ENCODE results near the gene FCRL1. TPM values are rescaled to one million over a fixed set of nuclear protein-coding genes. Genes with fewer than 3 reads are reported as not detected.
A peak's percentile ranks its signal among the peaks of the same experiment; 100 is the strongest.

The FCRL1 gene
- total and polyA plus RNA-seq, 7 experiments from 2014 or later: 0.18 to 10.7 (median 0.70) TPM; not detected in 1

DNA sequence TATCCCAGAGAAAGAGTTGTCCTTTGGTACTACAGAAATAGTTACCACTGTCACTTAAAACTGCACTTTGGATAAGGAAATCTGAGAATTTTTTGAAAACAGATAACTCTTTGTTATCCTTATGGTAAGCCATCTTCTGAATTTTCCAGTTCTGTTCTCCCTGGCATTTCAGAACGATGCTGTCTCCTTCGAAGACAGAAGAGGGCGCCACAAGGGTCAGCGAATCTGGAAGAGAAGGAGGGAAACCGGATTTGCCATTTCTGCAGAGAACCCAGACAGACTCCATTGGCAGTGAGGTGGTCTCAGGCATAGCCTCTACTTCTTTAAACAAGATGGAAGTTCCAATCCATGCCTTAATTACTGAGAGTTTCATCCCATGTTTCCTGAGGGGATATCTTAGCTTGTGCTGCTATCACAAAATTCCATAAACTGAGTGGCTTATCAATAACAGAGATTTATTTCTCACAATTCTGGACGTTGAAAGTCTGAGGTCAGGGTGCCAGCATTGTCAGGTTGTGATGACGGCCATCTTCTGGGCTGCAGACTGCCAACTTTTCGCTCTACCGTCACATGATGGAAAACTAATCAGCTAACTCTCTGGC, 49.4 kb downstream of the FCRL1 start:
- Mint-ChIP-seq H3K9me3 (peaks cover 0 to 2% (median 0%) of the 10 kb centered on the region in 11 donors), H3K27me3 (peaks cover 0 to 14% (median 3%) of the 10 kb centered on the region in 5 donors), H3K27ac (no peak overlapping the region), H3K4me1 (peaks cover 0 to 5% (median 0%) of the 10 kb centered on the region in 7 donors), H3K4me3 (no peak overlapping the region), H3K36me3 (no peaks in the 10 kb centered on the region)
- ATAC-seq (no peak), DNase-seq (no peak)
- CTCF ChIA-PET: no interaction called here
- H3K27me3 ChIP-seq (ENCODE audit: control insufficient read depth in 2 of 2, insufficient read depth in 2 of 2, low read length in 2 of 2): no peaks in the 10 kb centered on the region
- no peaks in the 10 kb centered on the region for H3K9me3 ChIP-seq (ENCODE audit: control insufficient read depth in 2 of 3, low read length in 3 of 3)
- H3K36me3 ChIP-seq (ENCODE audit: control insufficient read depth in 2 of 3, insufficient read depth in 3 of 3, low read length in 3 of 3): no peaks in the 10 kb centered on the region
- H3K4me1 ChIP-seq (ENCODE audit: control insufficient read depth in 2 of 2, insufficient read depth in 2 of 2, low read length in 2 of 2): peaks cover 0 to 4% of the 10 kb centered on the region in 2 donors
- no peak overlapping the region for H3K27ac ChIP-seq (ENCODE audit: low read depth, low read length)
- no peak overlapping the region for H3K4me3 ChIP-seq (ENCODE audit: low read length)
- intact Hi-C loops (cut with micrococcal nuclease): no loop called here
- POLR2A ChIA-PET: no interaction called here

DNA sequence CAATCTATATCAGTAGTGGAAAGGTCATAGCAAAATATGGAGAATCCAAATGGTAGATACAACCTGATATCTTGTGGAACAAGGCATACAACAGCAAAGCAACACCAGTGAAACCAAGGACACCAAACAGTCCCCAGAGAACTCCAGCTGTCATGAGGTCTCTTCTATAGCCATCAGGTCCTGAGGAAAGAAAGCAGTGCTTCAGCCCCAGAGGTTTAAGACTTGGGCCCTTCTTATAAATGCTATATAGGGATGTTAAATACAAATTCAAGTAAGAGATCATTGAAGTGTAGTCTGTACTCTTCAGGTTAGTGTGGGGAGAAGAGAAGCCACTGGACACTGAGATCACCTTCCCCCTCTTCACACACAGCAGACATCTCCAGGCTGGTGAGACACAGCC, 53.1 kb downstream of the FCRL1 start:
- CTCF ChIA-PET: no interaction called here
- no peak for ATAC-seq
- POLR2A ChIA-PET: no interaction called here

DNA sequence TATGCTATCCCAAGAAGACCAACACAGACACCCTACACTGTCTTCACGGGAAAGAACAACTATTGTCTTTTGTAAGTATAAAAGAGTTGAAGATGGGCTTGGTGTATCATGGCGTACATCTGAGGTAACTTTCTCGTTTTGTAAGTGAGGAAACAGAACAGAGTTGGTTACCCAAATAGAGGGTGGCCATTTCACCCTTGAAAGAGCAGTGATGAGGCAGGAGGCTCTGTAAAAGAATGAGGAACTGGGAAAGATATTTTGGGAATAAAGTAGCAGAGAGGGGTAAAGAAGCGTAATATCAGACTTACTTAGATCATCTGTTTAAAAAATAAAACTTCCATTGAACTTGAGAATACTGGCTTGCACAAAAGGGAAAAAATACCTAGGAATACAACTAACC, 61.9 kb downstream of the FCRL1 start:
- intact Hi-C loops (cut with micrococcal nuclease): no loop called here
- Histone ChIP-seq H3K9me3 (ENCODE audit: control insufficient read depth in 2 of 3, low read length in 3 of 3) (no peaks in the 10 kb centered on the region), H3K4me1 (ENCODE audit: control insufficient read depth in 2 of 2, insufficient read depth in 2 of 2, low read length in 2 of 2) (no peaks in the 10 kb centered on the region), H3K27me3 (ENCODE audit: control insufficient read depth in 2 of 2, insufficient read depth in 2 of 2, low read length in 2 of 2) (no peaks in the 10 kb centered on the region), H3K4me3 (ENCODE audit: low read length) (no peak overlapping the region), H3K36me3 (ENCODE audit: control insufficient read depth in 2 of 3, insufficient read depth in 3 of 3, low read length in 3 of 3) (no peaks in the 10 kb centered on the region), H3K27ac (ENCODE audit: low read depth, low read length) (no peak overlapping the region)
- ATAC-seq (no peak), DNase-seq (no peak)
- Mint-ChIP-seq H3K4me3 (no peak overlapping the region), H3K36me3 (peaks cover 0 to 3% (median 0%) of the 10 kb centered on the region in 5 donors), H3K9me3 (peaks cover 1 to 23% (median 7%) of the 10 kb centered on the region in 11 donors), H3K27me3 (peaks cover 0 to 10% (median 5%) of the 10 kb centered on the region in 5 donors), H3K4me1 (no peaks in the 10 kb centered on the region), H3K27ac (no peak overlapping the region)
- CTCF ChIA-PET: no interaction called here
- POLR2A ChIA-PET: no interaction called here

More for the DNA sequence above, 53.1 kb downstream of the FCRL1 start:
- Mint-ChIP-seq H3K4me3 (no peak overlapping the region), H3K9me3 (peaks cover 0 to 3% (median 0%) of the 10 kb centered on the region in 11 donors), H3K36me3 (no peaks in the 10 kb centered on the region), H3K27me3 (peaks cover 0 to 13% (median 2%) of the 10 kb centered on the region in 5 donors), H3K27ac (no peak overlapping the region), H3K4me1 (peaks cover 0 to 4% (median 0%) of the 10 kb centered on the region in 7 donors)
- H3K4me3 ChIP-seq (ENCODE audit: low read length): no peak overlapping the region
- H3K36me3 ChIP-seq (ENCODE audit: control insufficient read depth in 2 of 3, insufficient read depth in 3 of 3, low read length in 3 of 3): no peaks in the 10 kb centered on the region
- H3K27ac ChIP-seq (ENCODE audit: low read depth, low read length): no peak overlapping the region
- no peak for DNase-seq
- H3K4me1 ChIP-seq (ENCODE audit: control insufficient read depth in 2 of 2, insufficient read depth in 2 of 2, low read length in 2 of 2): peaks cover 0 to 4% of the 10 kb centered on the region in 2 donors
- H3K27me3 ChIP-seq (ENCODE audit: control insufficient read depth in 2 of 2, insufficient read depth in 2 of 2, low read length in 2 of 2): no peaks in the 10 kb centered on the region
- intact Hi-C loops (cut with micrococcal nuclease): no loop called here
- no peaks in the 10 kb centered on the region for H3K9me3 ChIP-seq (ENCODE audit: control insufficient read depth in 2 of 3, low read length in 3 of 3)

DNA sequence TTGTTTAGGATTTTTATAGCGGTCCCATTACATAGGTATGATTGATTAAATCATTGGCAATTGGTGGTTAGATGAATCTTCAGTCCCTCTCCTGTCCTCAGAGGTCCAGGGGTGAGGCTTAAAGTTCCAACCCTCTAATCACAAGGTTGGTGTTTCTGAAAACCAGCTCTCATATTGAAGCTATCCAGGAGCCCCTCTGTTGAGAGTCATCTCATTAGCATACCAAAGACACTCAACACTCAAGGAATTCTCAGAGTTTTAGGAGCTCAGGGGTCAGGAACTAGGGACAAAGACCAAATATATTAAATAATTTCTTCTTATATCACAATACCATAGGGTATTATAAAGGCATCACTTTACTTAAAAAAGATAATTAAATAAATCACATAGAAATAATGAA, 66.3 kb downstream of the FCRL1 start:
- ChIA-PET CTCF (no interaction called here), POLR2A (no interaction called here)
- H3K36me3 Mint-ChIP-seq: no peaks in the 10 kb centered on the region
- no peak overlapping the region for H3K4me3 Mint-ChIP-seq
- H3K4me1 Mint-ChIP-seq: no peaks in the 10 kb centered on the region
- no peaks in the 10 kb centered on the region for H3K36me3 ChIP-seq (ENCODE audit: control insufficient read depth in 2 of 3, insufficient read depth in 3 of 3, low read length in 3 of 3)
- H3K4me1 ChIP-seq (ENCODE audit: control insufficient read depth in 2 of 2, insufficient read depth in 2 of 2, low read length in 2 of 2): no peaks in the 10 kb centered on the region
- no peaks in the 10 kb centered on the region for H3K9me3 ChIP-seq (ENCODE audit: control insufficient read depth in 2 of 3, low read length in 3 of 3)
- ATAC-seq (no peak), DNase-seq (no peak)
- intact Hi-C loops (cut with micrococcal nuclease): no loop called here
- H3K27me3 Mint-ChIP-seq: peaks cover 0 to 23% (median 16%) of the 10 kb centered on the region in 5 donors
- no peak overlapping the region for H3K27ac Mint-ChIP-seq
- no peak overlapping the region for H3K4me3 ChIP-seq (ENCODE audit: low read length)
- no peak overlapping the region for H3K27ac ChIP-seq (ENCODE audit: low read depth, low read length)
- H3K9me3 Mint-ChIP-seq: peaks cover 0 to 8% (median 2%) of the 10 kb centered on the region in 11 donors
- no peaks in the 10 kb centered on the region for H3K27me3 ChIP-seq (ENCODE audit: control insufficient read depth in 2 of 2, insufficient read depth in 2 of 2, low read length in 2 of 2)

DNA sequence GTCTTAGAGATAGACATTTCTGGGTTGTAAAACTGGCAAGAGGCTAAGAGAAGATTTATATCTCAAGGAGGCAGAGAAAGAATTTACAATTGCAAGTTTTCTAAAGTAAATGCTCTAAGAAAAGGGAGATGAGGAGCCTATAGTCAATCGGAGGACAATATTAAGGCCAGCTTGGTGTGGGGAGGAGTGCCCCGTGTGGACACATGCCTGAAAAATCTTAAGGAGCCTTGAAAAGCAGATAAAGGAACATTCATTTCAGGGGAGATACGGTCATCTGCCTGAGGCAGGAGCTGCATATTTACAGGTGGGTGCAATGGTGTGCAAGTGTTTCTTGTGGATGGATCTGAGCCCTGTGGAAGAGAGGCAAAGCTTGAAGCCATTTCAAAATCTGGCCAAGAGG, 68.6 kb downstream of the FCRL1 start:
- DNase-seq: no peak
- Mint-ChIP-seq H3K27ac (no peak overlapping the region), H3K4me1 (no peaks in the 10 kb centered on the region), H3K4me3 (no peak overlapping the region), H3K27me3 (peaks cover 2 to 18% (median 13%) of the 10 kb centered on the region in 5 donors), H3K36me3 (no peaks in the 10 kb centered on the region), H3K9me3 (no peaks in the 10 kb centered on the region)
- no peaks in the 10 kb centered on the region for H3K36me3 ChIP-seq (ENCODE audit: control insufficient read depth in 2 of 3, insufficient read depth in 3 of 3, low read length in 3 of 3)
- POLR2A ChIA-PET: no interaction called here
- CTCF ChIA-PET: no interaction called here
- intact Hi-C loops (cut with micrococcal nuclease): no loop called here
- no peaks in the 10 kb centered on the region for H3K9me3 ChIP-seq (ENCODE audit: control insufficient read depth in 2 of 3, low read length in 3 of 3)
- no peak for ATAC-seq
- H3K4me3 ChIP-seq (ENCODE audit: low read length): no peak overlapping the region
- H3K27ac ChIP-seq (ENCODE audit: low read depth, low read length): no peak overlapping the region
- H3K4me1 ChIP-seq (ENCODE audit: control insufficient read depth in 2 of 2, insufficient read depth in 2 of 2, low read length in 2 of 2): peaks cover 0 to 5% of the 10 kb centered on the region in 2 donors
- H3K27me3 ChIP-seq (ENCODE audit: control insufficient read depth in 2 of 2, insufficient read depth in 2 of 2, low read length in 2 of 2): no peaks in the 10 kb centered on the region

DNA sequence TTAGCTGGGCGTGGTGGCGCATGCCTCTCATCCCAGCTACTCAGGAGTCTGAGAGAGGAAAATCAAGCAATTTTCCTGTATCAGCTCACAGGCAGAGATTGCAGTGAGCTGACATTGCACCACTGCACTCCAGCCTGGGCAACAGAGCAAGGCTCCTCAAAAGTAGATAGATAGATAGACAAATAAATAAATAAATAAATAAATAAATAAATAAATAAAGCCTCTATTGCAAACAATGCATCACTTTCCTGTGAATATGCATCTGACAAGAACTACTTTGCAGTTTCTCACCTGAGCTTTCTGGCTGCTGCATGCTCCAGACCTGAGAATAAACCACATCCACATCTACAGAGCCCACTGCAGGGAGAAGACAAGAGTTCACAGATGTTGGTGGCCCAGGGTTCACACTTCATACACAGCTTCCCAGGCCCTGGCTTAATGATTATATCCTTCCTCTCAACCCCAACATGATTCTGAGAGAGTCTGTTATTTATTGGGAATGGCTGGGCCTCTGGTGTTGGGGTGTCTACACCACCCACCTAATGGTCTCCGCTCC, 71.6 kb downstream of the FCRL1 start:
- no peaks in the 10 kb centered on the region for H3K36me3 Mint-ChIP-seq
- Histone ChIP-seq H3K36me3 (ENCODE audit: control insufficient read depth in 2 of 3, insufficient read depth in 3 of 3, low read length in 3 of 3) (no peaks in the 10 kb centered on the region), H3K27me3 (ENCODE audit: control insufficient read depth in 2 of 2, insufficient read depth in 2 of 2, low read length in 2 of 2) (no peaks in the 10 kb centered on the region), H3K4me3 (ENCODE audit: low read length) (no peak overlapping the region), H3K27ac (ENCODE audit: low read depth, low read length) (no peak overlapping the region), H3K4me1 (ENCODE audit: control insufficient read depth in 2 of 2, insufficient read depth in 2 of 2, low read length in 2 of 2) (peaks cover 0 to 5% of the 10 kb centered on the region in 2 donors), H3K9me3 (ENCODE audit: control insufficient read depth in 2 of 3, low read length in 3 of 3) (no peaks in the 10 kb centered on the region)
- no peak for DNase-seq
- H3K27me3 Mint-ChIP-seq: peaks cover 2 to 18% (median 12%) of the 10 kb centered on the region in 5 donors
- H3K4me1 Mint-ChIP-seq: no peaks in the 10 kb centered on the region
- ChIA-PET POLR2A (no interaction called here), CTCF (no interaction called here)
- ATAC-seq: no peak
- H3K27ac Mint-ChIP-seq: peak overlapping the region in 1 of 9 donors; percentile 33
- no peak overlapping the region for H3K4me3 Mint-ChIP-seq
- H3K9me3 Mint-ChIP-seq: no peaks in the 10 kb centered on the region
- intact Hi-C loops (cut with micrococcal nuclease): no loop called here
